Neural cell (in vitro differentiated cells): ENCODE results near the gene ARL13A. TPM values are rescaled to one million over a fixed set of nuclear protein-coding genes. Genes with fewer than 3 reads are reported as not detected.

ENCODE experiments used
- H2AFZ ChIP-seq: fragments of 200-600, 300-800 bp; sonication (generic), shearing (Covaris generic); 2 replicates; pipeline ENCODE4 v1.6.0; 2014; ENCODE audit warnings: low read depth, mild to moderate bottlenecking, antibody characterized with exemption, low read length, moderate library complexity
- H3F3A ChIP-seq: fragments of 200-600 bp; shearing (Covaris generic); 2 replicates; pipeline ENCODE4 v1.6.1; 2016; ENCODE audit warnings: mild to moderate bottlenecking, moderate library complexity, mixed read lengths, antibody characterized with exemption, low read length; ENCODE audit not compliant: insufficient read depth, poor library complexity, severe bottlenecking
- H3K27ac ChIP-seq: fragments of 200-600, 300-800 bp; sonication (generic), shearing (Covaris generic); 2 replicates; pipeline ENCODE4 v1.5.1; 2014; ENCODE audit warnings: mild to moderate bottlenecking, low read length, moderate library complexity
- H3K27me3 ChIP-seq: fragments of 300-800, 200-600 bp; sonication (generic), shearing (Covaris generic); 2 replicates; pipeline ENCODE4 v1.6.0; 2014; ENCODE audit warnings: mild to moderate bottlenecking, low read depth, low read length, moderate library complexity; ENCODE audit not compliant: insufficient read depth
- H3K36me3 ChIP-seq: fragments of 300-800, 200-600 bp; sonication (generic), shearing (Covaris generic); 2 replicates; pipeline ENCODE4 v1.5.1; 2014; ENCODE audit warnings: mild to moderate bottlenecking, antibody characterized with exemption, low read length, moderate library complexity; ENCODE audit not compliant: insufficient read depth
- H3K4me2 ChIP-seq: fragments of 300-800, 200-600 bp; sonication (generic), shearing (Covaris generic); 2 replicates; pipeline ENCODE4 v1.6.0; 2014; ENCODE audit warnings: mild to moderate bottlenecking, low read length
- H3K4me3 ChIP-seq: fragments of 300-800, 200-600 bp; sonication (generic), shearing (Covaris generic); 2 replicates; pipeline ENCODE4 v1.5.1; 2014; ENCODE audit warnings: mild to moderate bottlenecking, low read length, moderate library complexity
- H3K79me2 ChIP-seq: fragments of 200-600 bp; shearing (Covaris generic); replicated peaks from 2 replicates; pipeline ENCODE4 v1.6.0; 2014; ENCODE audit warnings: mild to moderate bottlenecking, low read length, moderate library complexity; ENCODE audit not compliant: insufficient read depth
- H3K9ac ChIP-seq: fragments of 300-800, 200-600 bp; sonication (generic), shearing (Covaris generic); 2 replicates; pipeline ENCODE4 v1.6.1; 2016; ENCODE audit warnings: mild to moderate bottlenecking, low read length, mixed read lengths
- H3K9me2 ChIP-seq: fragments of 200-600 bp; shearing (Covaris generic); 2 replicates; pipeline ENCODE4 v1.6.1; 2016; ENCODE audit warnings: mild to moderate bottlenecking, low read length, mixed read lengths; ENCODE audit not compliant: insufficient read depth
- H3K9me3 ChIP-seq: fragments of 200-600, 300-800 bp; sonication (generic), shearing (Covaris generic); 2 replicates; pipeline ENCODE4 v1.6.1; 2016; ENCODE audit warnings: mild to moderate bottlenecking, mixed run types, low read length, moderate library complexity, mixed read lengths
- H4K20me1 ChIP-seq: fragments of 200-600 bp; shearing (Covaris generic); 2 replicates; pipeline ENCODE4 v1.6.1; 2016; ENCODE audit warnings: mild to moderate bottlenecking, mixed run types; ENCODE audit not compliant: insufficient read depth
- CTCF ChIP-seq: fragments of 450-650 bp; IDR thresholded peaks from 2 replicates; pipeline ENCODE4 v1.5.1; 2014; ENCODE audit warnings: antibody characterized with exemption, mild to moderate bottlenecking, moderate library complexity; ENCODE audit not compliant: poor library complexity, severe bottlenecking
- EP300 ChIP-seq: fragments of 450-650 bp; conservative IDR thresholded peaks from 2 replicates; pipeline ENCODE4 v1.6.1; 2014; ENCODE audit warnings: antibody characterized with exemption, mild to moderate bottlenecking, moderate library complexity; ENCODE audit not compliant: poor library complexity, severe bottlenecking
- EZH2 ChIP-seq: fragments of 200-600, 300-800 bp; shearing (Covaris generic), sonication (generic); IDR thresholded peaks from 2 replicates; pipeline ENCODE4 v1.6.1; 2014; ENCODE audit warnings: antibody characterized with exemption, low read length, borderline replicate concordance, mild to moderate bottlenecking; ENCODE audit not compliant: insufficient read depth, poor library complexity, severe bottlenecking
- MXI1 ChIP-seq: fragments of 450-650 bp; conservative IDR thresholded peaks from 2 replicates; pipeline ENCODE4 v1.6.1; 2014; ENCODE audit warnings: antibody characterized with exemption, mild to moderate bottlenecking; ENCODE audit not compliant: poor library complexity, severe bottlenecking
- POLR2AphosphoS5 ChIP-seq: IDR thresholded peaks from 2 replicates; pipeline ENCODE4 v1.6.1; 2012
- RAD21 ChIP-seq: fragments of 450-650 bp; conservative IDR thresholded peaks from 2 replicates; pipeline ENCODE4 v1.6.1; 2014; ENCODE audit warnings: antibody characterized with exemption, mild to moderate bottlenecking, moderate library complexity
- REST ChIP-seq: IDR thresholded peaks from 2 replicates; pipeline ENCODE4 v1.6.1; 2012; ENCODE audit warnings: borderline replicate concordance
- SMC3 ChIP-seq: fragments of 450-650 bp; conservative IDR thresholded peaks from 2 replicates; pipeline ENCODE4 v1.6.1; 2014; ENCODE audit warnings: antibody characterized with exemption, mild to moderate bottlenecking, moderate library complexity; ENCODE audit not compliant: poor library complexity
- TAF1 ChIP-seq: IDR thresholded peaks from 2 replicates; pipeline ENCODE4 v1.6.1; 2012; ENCODE audit warnings: low read depth
- polyA plus RNA-seq: library from polyadenylated mRNA; depleted of rRNA; stranded (reverse); fragments of >200 nt; gene quantifications from 2 replicates; pipeline ENCODE4 v1.2.3, GENCODE V29; 2014

Gene ARL13A
- polyA plus RNA-seq, 1 donor from 2014 or later, result not detected

- Histone ChIP-seq H3K27ac (no peak overlapping the region), H3K4me2 (no peak overlapping the region), H3K9me3 (no peaks in the 10 kb centered on the region), H2AFZ (no peak overlapping the region), H4K20me1 (no peaks in the 10 kb centered on the region), H3K9me2 (no peaks in the 10 kb centered on the region), H3K79me2 (no peaks in the 10 kb centered on the region), H3K4me3 (no peak overlapping the region), H3F3A (no peaks in the 10 kb centered on the region), H3K9ac (no peak overlapping the region), H3K27me3 (no peaks in the 10 kb centered on the region), H3K36me3 (no peaks in the 10 kb centered on the region)
- TF ChIP-seq REST (no peak), TAF1 (no peak), POLR2AphosphoS5 (no peak), EZH2 (no peak), CTCF (no peak), EP300 (no peak), MXI1 (no peak), SMC3 (no peak), RAD21 (no peak)
Observed at GRCh38 chrX:100975212-100975611, 5.7 kb downstream of the ARL13A start.

- Histone ChIP-seq H3K9ac (no peak overlapping the region), H3K27me3 (no peaks in the 10 kb centered on the region), H4K20me1 (no peaks in the 10 kb centered on the region), H2AFZ (no peak overlapping the region), H3K27ac (no peak overlapping the region), H3K36me3 (no peaks in the 10 kb centered on the region), H3F3A (no peaks in the 10 kb centered on the region), H3K4me3 (no peak overlapping the region), H3K9me3 (no peaks in the 10 kb centered on the region), H3K4me2 (no peak overlapping the region), H3K9me2 (no peaks in the 10 kb centered on the region), H3K79me2 (no peaks in the 10 kb centered on the region)
- TF ChIP-seq REST (no peak), MXI1 (no peak), POLR2AphosphoS5 (no peak), RAD21 (no peak), CTCF (no peak)
Observed at GRCh38 chrX:100976211-100976610, 6.7 kb downstream of the ARL13A start.
